GM12872 (cell line): ENCODE measurements around the gene LRP5.

Experiments used
- CTCF ChIP-seq: IDR thresholded peaks from 3 replicates; pipeline ENCODE4 v1.5.1; 2011; ENCODE audit warnings: low read depth, mild to moderate bottlenecking, low read length, moderate library complexity; ENCODE audit not compliant: insufficient read depth

Gene LRP5

GRCh38 chr11:68354148-68354872 is 41.9 kb downstream of the LRP5 start:
- TF ChIP-seq CTCF = no peak

- TF ChIP-seq CTCF = no peak
These were observed 43.1 kb downstream of the LRP5 start for GRCh38 chr11:68355471-68355870.

GRCh38 chr11:68357568-68357967 is 45.2 kb downstream of the LRP5 start:
- no peak for TF ChIP-seq CTCF

GRCh38 chr11:68358416-68358815 is 46.0 kb downstream of the LRP5 start:
- no peak for TF ChIP-seq CTCF

- TF ChIP-seq CTCF = no peak
These were observed 49.3 kb downstream of the LRP5 start for GRCh38 chr11:68361702-68362101.

- no peak for TF ChIP-seq CTCF
These were observed 50.5 kb downstream of the LRP5 start for GRCh38 chr11:68362801-68363379.

- TF ChIP-seq CTCF = no peak
These were observed 51.4 kb downstream of the LRP5 start for GRCh38 chr11:68363776-68364175.
